Caco-2 (cell line): Measurements from ENCODE around the gene LRP1-AS. TPM values are rescaled to one million over a fixed set of nuclear protein-coding genes. Genes with fewer than 3 reads are reported as not detected.

Experiments
- BruUV-seq: library from RNA; stranded (reverse); fragments of 400-500 nt; replicated peaks from 2 replicates; lab custom pipeline; 2021; lab: Mats Ljungman, UMichigan
- CTCF ChIA-PET: fragments of 300-600 bp; sonication (Branson Sonifier 250); formaldehyde crosslinking; loops from one replicate; lab custom pipeline; 2022; ENCODE audit warnings: antibody characterized with exemption; lab: Charles Lee
- POLR2A ChIA-PET: fragments of 300-600 bp; sonication (Branson Sonifier 250); formaldehyde crosslinking; loops from one replicate; lab custom pipeline; 2022; ENCODE audit warnings: antibody characterized with exemption; lab: Charles Lee
- DNase-seq, 2 experiments: peaks; one replicate each; pipeline versions ENCODE4 v3.0.0 to v3.0.0-alpha.2; 2020 to 2022
- H3K27me3 ChIP-seq: replicated peaks from 2 replicates; pipeline ENCODE4 v1.6.0; 2011; ENCODE audit warnings: low read length; ENCODE audit not compliant: control insufficient read depth, insufficient read depth
- H3K36me3 ChIP-seq: 2 replicates; pipeline ENCODE4 v1.5.1; 2011; ENCODE audit warnings: low read length; ENCODE audit not compliant: control insufficient read depth, insufficient read depth
- H3K4me1 ChIP-seq: fragments of 250-450 bp; sonication (Bioruptor Pico); 2 replicates; pipeline ENCODE4 v1.5.1; 2020; ENCODE audit warnings: mild to moderate bottlenecking
- H3K4me3 ChIP-seq: 2 replicates; pipeline ENCODE4 v1.5.1; 2011; ENCODE audit warnings: low read depth, mild to moderate bottlenecking, control low read depth, low read length
- H3K9me3 ChIP-seq: fragments of 250-450 bp; sonication (Bioruptor Pico); 2 replicates; pipeline ENCODE4 v1.5.1; 2020; ENCODE audit warnings: mild to moderate bottlenecking, moderate library complexity
- H3K27ac Mint-ChIP-seq: one replicate; pipeline ENCODE4 v1.8.0; 2022; ENCODE audit warnings: mixed read lengths; ENCODE audit not compliant: unreplicated experiment
- H3K27me3 Mint-ChIP-seq: one replicate; pipeline ENCODE4 v1.8.0; 2022; ENCODE audit warnings: mixed read lengths; ENCODE audit not compliant: insufficient read depth, unreplicated experiment
- H3K36me3 Mint-ChIP-seq: one replicate; pipeline ENCODE4 v1.8.0; 2022; ENCODE audit warnings: mild to moderate bottlenecking, mixed read lengths; ENCODE audit not compliant: insufficient read depth, unreplicated experiment
- H3K4me1 Mint-ChIP-seq: one replicate; pipeline ENCODE4 v1.8.0; 2022; ENCODE audit warnings: low read depth, mixed read lengths; ENCODE audit not compliant: unreplicated experiment
- H3K4me3 Mint-ChIP-seq: one replicate; pipeline ENCODE4 v1.8.0; 2022; ENCODE audit warnings: mild to moderate bottlenecking, moderate library complexity, mixed read lengths; ENCODE audit not compliant: unreplicated experiment
- H3K9me3 Mint-ChIP-seq: one replicate; pipeline ENCODE4 v1.8.0; 2022; ENCODE audit warnings: mixed read lengths; ENCODE audit not compliant: unreplicated experiment
- intact Hi-C: fragments of 100-400 bp; cut with micrococcal nuclease; formaldehyde crosslinking; loops from one replicate; pipeline ENCODE4 v1.10.0; 2022; ENCODE audit not compliant: unreplicated experiment
- total RNA-seq: library from RNA; stranded (reverse); gene quantifications from 2 replicates; pipeline ENCODE4 v1.2.3, GENCODE V29; 2022
- TF ChIP-seq, protein P1 (sequence below), 2 experiments: fragments of 200-600 bp in 1 of 2; IDR thresholded peaks; 1 replicate in 1 of 2; 2 replicates in 1 of 2; pipeline versions ENCODE4 v1.5.1 to v1.8.0; 2011 to 2022; ENCODE audit warnings: antibody characterized with exemption in 1 of 2, control low read depth in 1 of 2, inconsistent platforms in 1 of 2, low read depth in 1 of 2, low read length in 1 of 2, mild to moderate bottlenecking in 1 of 2, moderate library complexity in 1 of 2; ENCODE audit not compliant: insufficient read depth in 1 of 2, severe bottlenecking in 1 of 2, unreplicated experiment in 1 of 2

LRP1-AS gene
- total RNA-seq, 1 experiment from 2014 or later: not detected

DNA sequence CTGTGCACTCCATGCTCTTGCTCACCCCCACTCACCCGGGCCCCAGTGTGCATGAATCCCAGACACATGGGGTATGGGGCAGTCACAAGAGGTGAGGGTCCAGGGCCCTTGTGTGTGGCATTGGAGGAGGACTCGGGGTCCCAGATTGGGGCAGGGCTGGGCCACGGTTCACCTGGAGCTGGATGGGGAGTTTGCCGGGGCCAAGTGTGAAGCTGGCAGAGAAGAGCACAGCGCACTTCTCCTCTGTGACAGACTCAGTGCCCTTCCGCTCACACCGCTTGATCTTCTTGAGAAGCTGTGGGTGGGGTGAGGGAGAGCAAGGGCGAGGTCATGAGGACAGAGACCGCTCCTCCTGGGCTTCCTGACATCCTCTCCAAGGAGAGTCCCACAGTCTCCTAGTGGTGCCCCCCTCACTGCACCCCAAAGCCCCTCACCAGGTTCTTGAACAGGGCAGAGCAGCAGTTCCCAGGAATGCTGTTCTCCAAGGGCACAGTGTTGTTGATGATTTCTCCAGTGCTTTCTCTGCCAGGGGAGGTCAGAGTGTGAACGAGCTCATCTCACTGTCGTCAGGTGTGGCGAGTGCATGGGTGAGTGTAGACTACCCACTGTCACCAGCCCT, 43.0 kb downstream of the LRP1-AS start:
- H3K36me3 Mint-ChIP-seq: peaks cover 9% of the 10 kb centered on the region
- no peaks in the 10 kb centered on the region for H3K9me3 Mint-ChIP-seq
- ChIA-PET POLR2A (no interaction called here), CTCF (no interaction called here)
- no TSS peak for BruUV-seq
- Histone ChIP-seq H3K9me3 (no peaks in the 10 kb centered on the region), H3K4me1 (peaks cover 11% of the 10 kb centered on the region), H3K4me3 (no peak overlapping the region), H3K36me3 (peaks cover 2% of the 10 kb centered on the region; the same call in 1 of the 2 replicates), H3K27me3 (no peaks in the 10 kb centered on the region)
- H3K4me3 Mint-ChIP-seq: no peak overlapping the region
- TF ChIP-seq, protein P1, sequence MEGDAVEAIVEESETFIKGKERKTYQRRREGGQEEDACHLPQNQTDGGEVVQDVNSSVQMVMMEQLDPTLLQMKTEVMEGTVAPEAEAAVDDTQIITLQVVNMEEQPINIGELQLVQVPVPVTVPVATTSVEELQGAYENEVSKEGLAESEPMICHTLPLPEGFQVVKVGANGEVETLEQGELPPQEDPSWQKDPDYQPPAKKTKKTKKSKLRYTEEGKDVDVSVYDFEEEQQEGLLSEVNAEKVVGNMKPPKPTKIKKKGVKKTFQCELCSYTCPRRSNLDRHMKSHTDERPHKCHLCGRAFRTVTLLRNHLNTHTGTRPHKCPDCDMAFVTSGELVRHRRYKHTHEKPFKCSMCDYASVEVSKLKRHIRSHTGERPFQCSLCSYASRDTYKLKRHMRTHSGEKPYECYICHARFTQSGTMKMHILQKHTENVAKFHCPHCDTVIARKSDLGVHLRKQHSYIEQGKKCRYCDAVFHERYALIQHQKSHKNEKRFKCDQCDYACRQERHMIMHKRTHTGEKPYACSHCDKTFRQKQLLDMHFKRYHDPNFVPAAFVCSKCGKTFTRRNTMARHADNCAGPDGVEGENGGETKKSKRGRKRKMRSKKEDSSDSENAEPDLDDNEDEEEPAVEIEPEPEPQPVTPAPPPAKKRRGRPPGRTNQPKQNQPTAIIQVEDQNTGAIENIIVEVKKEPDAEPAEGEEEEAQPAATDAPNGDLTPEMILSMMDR (IDR thresholded peaks at IDR 0.05; ENCODE audit: insufficient read depth in 1 of 2, low read depth in 1 of 2, low read length in 1 of 2, severe bottlenecking in 1 of 2, unreplicated experiment in 1 of 2): no peak
- no peak overlapping the region for H3K27ac Mint-ChIP-seq
- no peaks in the 10 kb centered on the region for H3K27me3 Mint-ChIP-seq
- peaks cover 3% of the 10 kb centered on the region for H3K4me1 Mint-ChIP-seq
- intact Hi-C loops: no loop called here
- DNase-seq: no peak

GRCh38 chr12:57103856-57104255, 43.6 kb downstream of the LRP1-AS start:
- no peak overlapping the region for H3K27ac Mint-ChIP-seq
- H3K9me3 Mint-ChIP-seq: no peaks in the 10 kb centered on the region
- H3K4me1 Mint-ChIP-seq: no peaks in the 10 kb centered on the region
- H3K4me3 Mint-ChIP-seq: no peak overlapping the region
- H3K9me3 ChIP-seq: no peaks in the 10 kb centered on the region
- DNase-seq: no peak
- CTCF ChIA-PET: no interaction called here
- H3K36me3 ChIP-seq: peaks cover 2% of the 10 kb centered on the region; the same call in 1 of the 2 replicates
- TF ChIP-seq, protein P1 (IDR thresholded peaks at IDR 0.05; ENCODE audit: insufficient read depth in 1 of 2, low read depth in 1 of 2, low read length in 1 of 2, severe bottlenecking in 1 of 2, unreplicated experiment in 1 of 2): no peak
- intact Hi-C loops: no loop called here
- POLR2A ChIA-PET: no interaction called here
- H3K27me3 ChIP-seq: no peaks in the 10 kb centered on the region
- BruUV-seq: no TSS peak
- no peaks in the 10 kb centered on the region for H3K27me3 Mint-ChIP-seq
- H3K36me3 Mint-ChIP-seq: peaks cover 9% of the 10 kb centered on the region
- H3K4me3 ChIP-seq: no peak overlapping the region
- peaks cover 11% of the 10 kb centered on the region for H3K4me1 ChIP-seq

DNA sequence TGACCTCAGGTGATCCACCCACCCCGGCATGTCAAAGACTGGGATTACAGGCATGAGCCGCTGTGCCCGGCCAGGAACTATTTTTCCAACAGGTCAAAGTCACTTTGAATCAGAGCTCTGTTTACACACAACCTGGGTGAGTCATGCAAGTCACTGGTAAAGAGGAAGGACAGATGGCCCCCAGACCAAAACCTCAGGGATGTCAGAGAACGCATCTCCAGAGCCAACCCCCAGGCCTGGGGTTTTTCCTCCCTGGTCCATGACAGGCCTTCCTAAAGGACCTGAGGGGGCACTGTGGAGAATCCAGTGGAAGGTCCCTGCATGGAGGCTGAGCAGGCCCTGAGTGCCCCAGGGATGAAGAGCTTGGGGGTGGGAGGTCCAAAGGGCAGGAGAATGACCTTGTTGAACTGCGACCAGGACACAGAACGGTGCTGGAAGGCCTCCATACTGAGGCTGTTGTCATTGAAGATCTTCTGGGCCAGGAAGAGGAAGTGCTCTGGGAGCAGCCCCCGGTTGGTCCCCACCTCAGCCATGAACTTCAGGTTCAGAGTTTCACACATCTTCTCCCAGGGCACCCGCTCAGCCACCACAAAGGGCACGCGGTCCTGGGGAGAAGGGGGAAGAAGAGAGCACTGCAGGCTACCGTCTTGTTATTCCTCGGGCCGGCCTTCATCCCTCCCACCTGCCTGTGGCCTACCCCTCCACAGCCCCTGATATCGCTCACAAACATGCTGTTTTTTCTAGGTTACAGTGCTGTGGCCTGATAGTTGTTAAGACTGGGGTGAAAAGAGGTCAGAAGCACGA, 45.3 kb downstream of the LRP1-AS start:
- no peaks in the 10 kb centered on the region for H3K27me3 Mint-ChIP-seq

More for the DNA sequence above, 45.3 kb downstream of the LRP1-AS start:
- Mint-ChIP-seq H3K36me3 (peaks cover 9% of the 10 kb centered on the region), H3K27ac (peak overlapping the region; percentile 78), H3K4me3 (no peak overlapping the region), H3K4me1 (no peaks in the 10 kb centered on the region), H3K9me3 (no peaks in the 10 kb centered on the region)
- POLR2A ChIA-PET: interaction anchor here (0.6 to 2.3 kb wide), 3 partner anchors 9 to 26 kb away, joined by 3 to 15 read pairs (median 5); partner anchors contain the start of gene STAT6
- H3K4me1 ChIP-seq: peaks cover 11% of the 10 kb centered on the region
- intact Hi-C loops: loop anchor here (1.0 kb wide), 1 partner anchor 9 kb away; the partner anchor contains the start of gene STAT6
- TF ChIP-seq, protein P1 (IDR thresholded peaks at IDR 0.05; ENCODE audit: insufficient read depth in 1 of 2, low read depth in 1 of 2, low read length in 1 of 2, severe bottlenecking in 1 of 2, unreplicated experiment in 1 of 2): no peak
- peak; percentile 68 to 76 for DNase-seq
- no peak overlapping the region for H3K4me3 ChIP-seq
- no peaks in the 10 kb centered on the region for H3K9me3 ChIP-seq
- CTCF ChIA-PET: interaction anchor here (0.6 to 1.8 kb wide), 5 partner anchors 9 to 33 kb away, joined by 3 to 36 read pairs (median 3); partner anchors contain the start of gene STAT6
- no TSS peak for BruUV-seq
- H3K27me3 ChIP-seq: no peaks in the 10 kb centered on the region
- H3K36me3 ChIP-seq: peaks cover 2% of the 10 kb centered on the region; the same call in 1 of the 2 replicates
